ENCODE data around the gene SNX18.
A peak's percentile ranks its signal among the peaks of the same experiment; 100 is the strongest.

The SNX18 gene

DNA sequence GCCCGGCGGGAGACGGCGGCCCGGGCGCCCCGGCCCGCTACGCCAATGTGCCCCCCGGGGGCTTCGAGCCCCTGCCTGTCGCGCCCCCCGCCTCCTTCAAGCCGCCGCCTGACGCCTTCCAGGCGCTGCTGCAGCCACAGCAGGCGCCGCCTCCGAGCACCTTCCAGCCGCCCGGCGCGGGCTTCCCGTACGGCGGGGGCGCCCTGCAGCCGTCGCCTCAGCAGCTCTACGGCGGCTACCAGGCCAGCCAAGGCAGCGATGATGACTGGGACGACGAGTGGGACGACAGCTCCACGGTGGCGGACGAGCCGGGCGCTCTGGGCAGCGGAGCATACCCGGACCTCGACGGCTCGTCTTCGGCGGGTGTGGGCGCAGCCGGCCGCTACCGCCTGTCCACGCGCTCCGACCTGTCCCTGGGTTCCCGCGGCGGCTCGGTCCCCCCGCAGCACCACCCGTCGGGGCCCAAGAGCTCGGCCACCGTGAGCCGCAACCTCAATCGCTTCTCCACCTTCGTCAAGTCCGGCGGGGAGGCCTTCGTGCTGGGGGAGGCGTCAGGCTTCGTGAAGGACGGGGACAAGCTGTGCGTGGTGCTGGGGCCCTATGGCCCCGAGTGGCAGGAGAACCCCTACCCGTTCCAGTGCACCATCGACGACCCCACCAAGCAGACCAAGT lies 723 bp downstream of the SNX18 start:
- peaks cover 23% of the 10 kb centered on the region for H3K36me3 Mint-ChIP-seq (ENCODE audit: low read depth)
- H3K27me3 Mint-ChIP-seq (ENCODE audit: low read depth, poor library complexity): no peaks in the 10 kb centered on the region
- H3K4me1 Mint-ChIP-seq: peaks cover 65% of the 10 kb centered on the region
- H3K27ac Mint-ChIP-seq: no peak overlapping the region
- H3K9me3 Mint-ChIP-seq: no peaks in the 10 kb centered on the region
- TF ChIP-seq, protein P1, sequence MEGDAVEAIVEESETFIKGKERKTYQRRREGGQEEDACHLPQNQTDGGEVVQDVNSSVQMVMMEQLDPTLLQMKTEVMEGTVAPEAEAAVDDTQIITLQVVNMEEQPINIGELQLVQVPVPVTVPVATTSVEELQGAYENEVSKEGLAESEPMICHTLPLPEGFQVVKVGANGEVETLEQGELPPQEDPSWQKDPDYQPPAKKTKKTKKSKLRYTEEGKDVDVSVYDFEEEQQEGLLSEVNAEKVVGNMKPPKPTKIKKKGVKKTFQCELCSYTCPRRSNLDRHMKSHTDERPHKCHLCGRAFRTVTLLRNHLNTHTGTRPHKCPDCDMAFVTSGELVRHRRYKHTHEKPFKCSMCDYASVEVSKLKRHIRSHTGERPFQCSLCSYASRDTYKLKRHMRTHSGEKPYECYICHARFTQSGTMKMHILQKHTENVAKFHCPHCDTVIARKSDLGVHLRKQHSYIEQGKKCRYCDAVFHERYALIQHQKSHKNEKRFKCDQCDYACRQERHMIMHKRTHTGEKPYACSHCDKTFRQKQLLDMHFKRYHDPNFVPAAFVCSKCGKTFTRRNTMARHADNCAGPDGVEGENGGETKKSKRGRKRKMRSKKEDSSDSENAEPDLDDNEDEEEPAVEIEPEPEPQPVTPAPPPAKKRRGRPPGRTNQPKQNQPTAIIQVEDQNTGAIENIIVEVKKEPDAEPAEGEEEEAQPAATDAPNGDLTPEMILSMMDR (IDR thresholded peaks at IDR 0.05): no peak
- peak overlapping the region; percentile 85 for H3K4me3 Mint-ChIP-seq
- peak; percentile 71 for DNase-seq

DNA sequence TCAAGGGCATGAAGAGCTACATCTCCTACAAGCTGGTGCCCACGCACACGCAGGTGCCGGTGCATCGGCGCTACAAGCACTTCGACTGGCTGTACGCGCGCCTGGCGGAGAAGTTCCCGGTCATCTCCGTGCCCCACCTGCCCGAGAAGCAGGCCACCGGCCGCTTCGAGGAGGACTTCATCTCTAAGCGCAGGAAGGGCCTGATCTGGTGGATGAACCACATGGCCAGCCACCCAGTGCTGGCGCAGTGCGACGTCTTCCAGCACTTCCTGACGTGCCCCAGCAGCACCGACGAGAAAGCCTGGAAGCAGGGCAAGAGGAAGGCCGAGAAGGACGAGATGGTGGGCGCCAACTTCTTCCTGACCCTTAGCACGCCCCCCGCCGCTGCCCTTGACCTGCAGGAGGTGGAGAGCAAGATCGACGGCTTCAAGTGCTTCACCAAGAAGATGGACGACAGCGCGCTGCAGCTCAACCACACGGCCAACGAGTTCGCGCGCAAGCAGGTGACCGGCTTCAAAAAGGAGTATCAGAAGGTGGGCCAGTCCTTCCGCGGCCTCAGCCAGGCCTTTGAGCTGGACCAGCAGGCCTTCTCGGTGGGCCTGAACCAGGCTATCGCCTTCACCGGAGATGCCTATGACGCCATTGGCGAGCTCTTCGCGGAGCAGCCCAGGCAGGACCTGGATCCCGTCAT lies 1.4 kb downstream of the SNX18 start:
- H3K36me3 Mint-ChIP-seq (ENCODE audit: low read depth): peaks cover 27% of the 10 kb centered on the region
- no peaks in the 10 kb centered on the region for H3K27me3 Mint-ChIP-seq (ENCODE audit: low read depth, poor library complexity)
- peak overlapping the region; percentile 50 for H3K27ac Mint-ChIP-seq
- TF ChIP-seq, protein P1 (IDR thresholded peaks at IDR 0.05): no peak
- peak overlapping the region; percentile 85 for H3K4me3 Mint-ChIP-seq
- no peaks in the 10 kb centered on the region for H3K9me3 Mint-ChIP-seq
- peak; percentile 2 for DNase-seq
- peaks cover 72% of the 10 kb centered on the region for H3K4me1 Mint-ChIP-seq

DNA sequence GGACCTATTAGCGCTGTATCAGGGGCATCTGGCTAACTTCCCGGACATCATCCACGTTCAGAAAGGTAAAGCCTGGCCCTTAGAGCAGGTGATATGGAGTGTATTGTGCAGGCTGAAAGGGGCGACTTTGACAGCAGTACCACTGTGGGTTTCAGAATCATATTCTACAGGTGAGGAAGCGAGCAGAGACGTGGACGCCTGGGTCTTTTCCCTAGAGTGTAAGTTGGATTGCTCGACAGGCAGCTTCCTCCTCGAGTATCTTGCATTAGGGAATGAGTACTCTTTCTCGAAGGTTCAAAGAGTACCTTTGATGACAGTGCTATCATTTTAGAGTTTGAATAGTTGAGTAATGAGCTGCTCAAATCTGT lies 1.9 kb downstream of the SNX18 start:
- peak overlapping the region; percentile 50 for H3K27ac Mint-ChIP-seq
- no peaks in the 10 kb centered on the region for H3K9me3 Mint-ChIP-seq
- H3K27me3 Mint-ChIP-seq (ENCODE audit: low read depth, poor library complexity): no peaks in the 10 kb centered on the region
- peaks cover 32% of the 10 kb centered on the region for H3K36me3 Mint-ChIP-seq (ENCODE audit: low read depth)
- peak overlapping the region; percentile 85 for H3K4me3 Mint-ChIP-seq
- H3K4me1 Mint-ChIP-seq: peaks cover 73% of the 10 kb centered on the region
- no peak for DNase-seq
- TF ChIP-seq, protein P1 (IDR thresholded peaks at IDR 0.05): no peak

DNA sequence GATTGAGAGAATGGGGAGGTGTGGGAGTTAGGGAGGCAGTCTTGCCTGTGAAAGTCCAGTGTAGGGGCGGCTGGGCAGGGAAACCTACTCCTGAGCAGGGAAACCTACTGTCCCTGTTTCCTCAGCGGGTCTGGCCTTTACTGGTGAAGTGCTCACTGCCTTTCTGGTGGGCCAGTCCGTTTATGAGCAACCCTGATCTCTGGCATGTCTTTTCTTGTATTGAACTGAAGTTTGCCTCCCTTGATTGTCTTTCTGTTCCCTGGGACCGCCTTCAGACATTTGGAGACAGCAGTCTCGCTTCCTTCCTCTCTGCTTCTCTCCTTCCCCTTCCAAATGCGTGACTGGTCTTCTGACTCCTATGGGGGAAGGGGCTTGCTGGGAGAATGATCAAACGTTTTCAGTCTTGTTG lies 2.9 kb downstream of the SNX18 start:
- peaks cover 34% of the 10 kb centered on the region for H3K36me3 Mint-ChIP-seq (ENCODE audit: low read depth)
- H3K27ac Mint-ChIP-seq: peak overlapping the region; percentile 50
- peaks cover 64% of the 10 kb centered on the region for H3K4me1 Mint-ChIP-seq
- H3K9me3 Mint-ChIP-seq: no peaks in the 10 kb centered on the region
- H3K4me3 Mint-ChIP-seq: peak overlapping the region; percentile 85
- TF ChIP-seq, protein P1 (IDR thresholded peaks at IDR 0.05): no peak
- DNase-seq: peak; percentile 23
- no peaks in the 10 kb centered on the region for H3K27me3 Mint-ChIP-seq (ENCODE audit: low read depth, poor library complexity)

DNA sequence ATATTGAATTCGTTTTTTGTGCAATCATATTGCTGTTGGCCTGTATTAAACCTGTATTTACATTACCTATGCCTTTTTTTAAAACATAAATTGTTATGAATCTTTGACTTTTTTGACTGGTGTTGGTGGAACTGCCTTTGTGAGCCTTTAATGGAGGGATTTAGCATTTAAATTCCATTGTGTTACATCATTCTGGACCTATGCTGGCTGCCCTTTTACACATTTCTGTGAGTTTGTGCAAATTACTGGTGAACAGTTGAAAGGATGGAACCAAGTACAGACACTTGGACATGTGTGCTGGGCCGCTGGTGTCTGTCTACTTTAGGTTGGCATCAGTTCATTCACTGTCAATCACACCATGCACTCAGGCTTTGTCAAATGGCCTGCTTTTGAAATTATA lies 3.4 kb downstream of the SNX18 start:
- no peaks in the 10 kb centered on the region for H3K27me3 Mint-ChIP-seq (ENCODE audit: low read depth, poor library complexity)
- TF ChIP-seq, protein P1 (IDR thresholded peaks at IDR 0.05): no peak
- no peak overlapping the region for H3K27ac Mint-ChIP-seq
- H3K4me3 Mint-ChIP-seq: peak overlapping the region; percentile 85
- no peaks in the 10 kb centered on the region for H3K9me3 Mint-ChIP-seq
- peaks cover 34% of the 10 kb centered on the region for H3K36me3 Mint-ChIP-seq (ENCODE audit: low read depth)
- H3K4me1 Mint-ChIP-seq: peaks cover 64% of the 10 kb centered on the region
- no peak for DNase-seq

All from nephron progenitor cell (in vitro differentiated cells).